Esophagus squamous epithelium (tissue), 4 donors: ENCODE measurements around the gene ARHGAP42.

Experiments used
- CTCF ChIP-seq, 6 experiments: fragments of 450-650 bp in 4 of 6; fragments of 200-600 bp in 2 of 6; sonication (generic) in 2 of 6; IDR thresholded peaks; one replicate each; pipeline ENCODE4 v1.5.1; 2016 to 2019; ENCODE audit warnings: antibody characterized with exemption in 6 of 6, mild to moderate bottlenecking in 4 of 6, moderate library complexity in 4 of 6
- POLR2A ChIP-seq, 4 donors: fragments of 450-650 bp; IDR thresholded peaks; one replicate each; pipeline ENCODE4 v1.6.1; 2017; ENCODE audit warnings: antibody characterized with exemption in 4 of 4, mild to moderate bottlenecking in 4 of 4, moderate library complexity in 3 of 4

- TF ChIP-seq CTCF (IDR thresholded peaks at IDR 0.05) (no peak), POLR2A (IDR thresholded peaks at IDR 0.05) (no peak)
Observed at GRCh38 chr11:100927579-100927978, 240.5 kb downstream of the ARHGAP42 start.
